SK-N-SH (cell line): ENCODE data around the gene RAPGEF1. TPM values are rescaled to one million over a fixed set of nuclear protein-coding genes. Genes with fewer than 3 reads are reported as not detected.

ENCODE experiments used
- CTCF ChIA-PET: fragments of 300-600, 350-600 bp; formaldehyde crosslinking; extraction: SDS; loops from one replicate; lab custom pipeline; 2021; lab: Yijun Ruan, JAX
- POLR2A ChIA-PET: fragments of 350-600 bp; sonication (Branson Sonifier 250); formaldehyde crosslinking; extraction: SDS; loops from one replicate; lab custom pipeline; 2020; ENCODE audit warnings: antibody characterized with exemption, inconsistent platforms; lab: Yijun Ruan, JAX
- DNase-seq: peaks from one replicate; pipeline ENCODE4 v3.0.0; 2012
- H2AFZ ChIP-seq: fragments of 200-600 bp; sonication (generic); 2 replicates; pipeline ENCODE4 v1.8.1; 2016; ENCODE audit warnings: antibody characterized with exemption, mild to moderate bottlenecking, low read depth
- H3F3A ChIP-seq: fragments of 200-600 bp; sonication (generic); replicated peaks from 2 replicates; pipeline ENCODE3; 2016; ENCODE audit warnings: antibody characterized with exemption, mild to moderate bottlenecking; ENCODE audit not compliant: insufficient read depth
- H3K27ac ChIP-seq, 2 experiments: fragments of 200-500 bp in 1 of 2; fragments of 200-600 bp in 1 of 2; sonication (Bioruptor generic) in 1 of 2; sonication (generic), shearing (Covaris generic) in 1 of 2; 2 replicates each; pipeline versions ENCODE4 v1.5.1 to v1.6.1; 2014 to 2016; ENCODE audit warnings: low read depth in 2 of 2, inconsistent platforms in 1 of 2, low read length in 1 of 2, mild to moderate bottlenecking in 1 of 2, mixed read lengths in 1 of 2
- H3K27me3 ChIP-seq: fragments of 200-600 bp; sonication (generic), shearing (Covaris generic); 2 replicates; pipeline ENCODE4 v1.6.1; 2016; ENCODE audit warnings: mixed run types; ENCODE audit not compliant: insufficient read depth
- H3K36me3 ChIP-seq, 2 experiments: fragments of 200-500 bp in 1 of 2; fragments of 200-600 bp in 1 of 2; sonication (Bioruptor generic) in 1 of 2; sonication (generic) in 1 of 2; replicated peaks in 1 of 2; 2 replicates each; pipeline versions ENCODE3 to v1.5.1; 2014 to 2016; ENCODE audit warnings: low read length in 1 of 2, mild to moderate bottlenecking in 1 of 2; ENCODE audit not compliant: insufficient read depth in 2 of 2, control insufficient read depth in 1 of 2
- H3K4me1 ChIP-seq, 2 experiments: fragments of 200-500 bp in 1 of 2; fragments of 200-600 bp in 1 of 2; sonication (Bioruptor generic) in 1 of 2; sonication (generic), shearing (Covaris generic) in 1 of 2; 2 replicates each; pipeline versions ENCODE4 v1.5.1 to v1.6.1; 2014 to 2016; ENCODE audit warnings: low read depth in 1 of 2, low read length in 1 of 2, mixed run types in 1 of 2; ENCODE audit not compliant: insufficient read depth in 2 of 2, control insufficient read depth in 1 of 2
- H3K4me2 ChIP-seq: fragments of 200-600 bp; sonication (generic), shearing (Covaris generic); 2 replicates; pipeline ENCODE4 v1.6.1; 2017; ENCODE audit warnings: mixed run types
- H3K4me3 ChIP-seq, 2 experiments: fragments of 200-500 bp in 1 of 2; fragments of 200-600 bp in 1 of 2; sonication (Bioruptor generic) in 1 of 2; sonication (generic), shearing (Covaris generic) in 1 of 2; 2 replicates each; pipeline versions ENCODE4 v1.5.1 to v1.8.1; 2014 to 2016; ENCODE audit warnings: low read depth in 2 of 2, inconsistent platforms in 1 of 2, low read length in 1 of 2, mild to moderate bottlenecking in 1 of 2, mixed read lengths in 1 of 2, moderate library complexity in 1 of 2
- H3K79me2 ChIP-seq: fragments of 200-600 bp; sonication (generic); 2 replicates; pipeline ENCODE4 v1.8.1; 2017; ENCODE audit warnings: mild to moderate bottlenecking; ENCODE audit not compliant: insufficient read depth
- H3K9ac ChIP-seq: fragments of 200-600 bp; sonication (generic); 2 replicates; pipeline ENCODE4 v1.6.1; 2017; ENCODE audit warnings: mixed run types
- H3K9me2 ChIP-seq: fragments of 200-600 bp; sonication (generic); 2 replicates; pipeline ENCODE4 v1.6.1; 2017; ENCODE audit warnings: mixed run types
- H3K9me3 ChIP-seq: fragments of 200-600 bp; sonication (generic); 2 replicates; pipeline ENCODE4 v1.6.1; 2017; ENCODE audit warnings: mixed run types, mild to moderate bottlenecking, moderate library complexity
- H4K20me1 ChIP-seq: fragments of 200-600 bp; sonication (generic); 2 replicates; pipeline ENCODE4 v1.6.1; 2017; ENCODE audit warnings: mild to moderate bottlenecking, mixed run types; ENCODE audit not compliant: insufficient read depth
- CHD2 ChIP-seq: fragments of 150-350 bp; IDR thresholded peaks from 2 replicates; pipeline ENCODE4 v1.6.1; 2018; ENCODE audit warnings: low read length; ENCODE audit not compliant: partially characterized antibody
- ELF1 ChIP-seq: IDR thresholded peaks from 2 replicates; pipeline ENCODE4 v1.4.0; 2012
- EP300 ChIP-seq, 2 experiments: IDR thresholded peaks; 2 replicates each; pipeline versions ENCODE4 v1.4.0 to v1.6.1; 2012; ENCODE audit warnings: borderline replicate concordance in 1 of 2, low read depth in 1 of 2, low read length in 1 of 2
- FOSL2 ChIP-seq: IDR thresholded peaks from 2 replicates; pipeline ENCODE4 v1.4.0; 2012; ENCODE audit warnings: low read depth, mild to moderate bottlenecking, moderate library complexity, borderline replicate concordance
- FOXM1 ChIP-seq: IDR thresholded peaks from 2 replicates; pipeline ENCODE4 v1.4.0; 2012; ENCODE audit warnings: low read depth, mild to moderate bottlenecking
- GABPA ChIP-seq: IDR thresholded peaks from 2 replicates; pipeline ENCODE4 v1.4.0; 2012; ENCODE audit warnings: low read depth, mild to moderate bottlenecking
- GATA2 ChIP-seq: sonication (generic); formaldehyde crosslinking; IDR thresholded peaks from 2 replicates; pipeline ENCODE4 v1.5.0; 2020; ENCODE audit warnings: mild to moderate bottlenecking, missing genetic modification reagents
- IRF3 ChIP-seq: fragments of 150-350 bp; IDR thresholded peaks from 2 replicates; pipeline ENCODE4 v1.6.1; 2016; ENCODE audit warnings: mild to moderate bottlenecking, low read depth, low read length
- JUND ChIP-seq: IDR thresholded peaks from 2 replicates; pipeline ENCODE4 v1.4.0; 2012
- MAX ChIP-seq: IDR thresholded peaks from 2 replicates; pipeline ENCODE4 v1.4.0; 2012; ENCODE audit warnings: low read depth
- MEF2A ChIP-seq: IDR thresholded peaks from 2 replicates; pipeline ENCODE4 v1.4.0; 2012; ENCODE audit warnings: low read depth, borderline replicate concordance
- MXI1 ChIP-seq: IDR thresholded peaks from 2 replicates; pipeline ENCODE4 v1.6.1; 2012; ENCODE audit warnings: mild to moderate bottlenecking, low read depth, low read length, improper control_type of control experiment
- NFIC ChIP-seq: IDR thresholded peaks from 2 replicates; pipeline ENCODE4 v1.4.0; 2012; ENCODE audit warnings: borderline replicate concordance
- POLR2AphosphoS5 ChIP-seq: IDR thresholded peaks from 2 replicates; pipeline ENCODE4 v1.6.1; 2012; ENCODE audit warnings: low read depth, low read length
- RAD21 ChIP-seq: IDR thresholded peaks from 2 replicates; pipeline ENCODE4 v1.6.1; 2012; ENCODE audit warnings: mild to moderate bottlenecking, low read length
- REST ChIP-seq: IDR thresholded peaks from 2 replicates; pipeline ENCODE4 v1.6.1; 2012; ENCODE audit warnings: mild to moderate bottlenecking, low read depth, low read length, moderate library complexity
- SMC3 ChIP-seq: IDR thresholded peaks from 2 replicates; pipeline ENCODE4 v1.6.1; 2012; ENCODE audit warnings: low read depth, low read length, improper control_type of control experiment
- TAF1 ChIP-seq: IDR thresholded peaks from 2 replicates; pipeline ENCODE4 v1.6.1; 2012; ENCODE audit warnings: low read depth, mild to moderate bottlenecking, low read length, moderate library complexity, borderline replicate concordance
- TCF12 ChIP-seq: IDR thresholded peaks from 2 replicates; pipeline ENCODE4 v1.4.0; 2012
- TEAD4 ChIP-seq: IDR thresholded peaks from 2 replicates; pipeline ENCODE4 v1.4.0; 2012; ENCODE audit warnings: mild to moderate bottlenecking, borderline replicate concordance; ENCODE audit not compliant: insufficient read depth
- USF1 ChIP-seq: IDR thresholded peaks from 2 replicates; pipeline ENCODE4 v1.4.0; 2012; ENCODE audit warnings: low read depth, borderline replicate concordance
- ZBTB33 ChIP-seq: IDR thresholded peaks from 2 replicates; pipeline ENCODE4 v1.4.0; 2012; ENCODE audit warnings: low read depth, borderline replicate concordance
- WGBS: methylation state at CpG from one replicate; pipeline ENCODE4 v1.1.6; 2017; ENCODE audit warnings: low lambda C conversion rate; 5-methylcytosine and 5-hydroxymethylcytosine counted together
- polyA plus RNA-seq, 3 experiments: library from polyadenylated mRNA; depleted of rRNA; stranded (reverse); fragments of >200 nt; gene quantifications; 2 replicates each; pipeline ENCODE4 v1.2.3, GENCODE V29; 2012
- TF ChIP-seq, protein P1 (sequence below): fragments of 150-350 bp; IDR thresholded peaks from 2 replicates; pipeline ENCODE4 v1.6.1; 2017; ENCODE audit warnings: antibody characterized with exemption, low read length, low read depth, borderline replicate concordance
- TF ChIP-seq, protein P2 (sequence below): IDR thresholded peaks from 2 replicates; pipeline ENCODE4; 2012

Gene RAPGEF1
- polyA plus RNA-seq, 1 of the 3 experiments (the other 2 are of a cell fraction): 26.2 TPM

- Histone ChIP-seq H3K27ac (peak overlapping the region; percentile 63 to 95), H3K4me1 (peaks cover 32 to 44% of the 10 kb centered on the region in 2 experiments), H3K27me3 (no peaks in the 10 kb centered on the region), H3K4me3 (peak overlapping the region in 1 of 2 experiments; percentile 49; a peak in 2 of 4 replicates), H3F3A (peaks cover 14% of the 10 kb centered on the region), H2AFZ (no peak overlapping the region; the same call in 1 of the 2 replicates), H3K36me3 (no peaks in the 10 kb centered on the region), H3K4me2 (peak overlapping the region; percentile 75), H3K9ac (peak overlapping the region; percentile 61), H4K20me1 (peaks cover 44% of the 10 kb centered on the region), H3K9me2 (no peaks in the 10 kb centered on the region), H3K79me2 (peaks cover 87% of the 10 kb centered on the region), H3K9me3 (no peaks in the 10 kb centered on the region)
- peak; percentile 70 for DNase-seq
- ChIA-PET CTCF (interaction anchor here (0.8 to 3.4 kb wide), 2 partner anchors 384 to 526 kb away, joined by 3 to 8 read pairs; no protein-coding TSS in a partner anchor), POLR2A (no interaction called here)
- WGBS: 12% methylated on average over 14 of the region's 16 CpGs
- TF ChIP-seq MXI1 (0 out of 2 replicates have a peak, but pooled peaks have one; percentile 22), EP300 (IDR thresholded peaks at IDR 0.05; ENCODE audit: borderline replicate concordance in 1 of 2, low read depth in 1 of 2, low read length in 1 of 2) (peak in 1 of 2 experiments; percentile 38; a peak in 1 of 4 replicates), POLR2AphosphoS5 (no peak), TEAD4 (peak; percentile 48; the same call in 1 of the 2 replicates), FOSL2 (peak; percentile 77; the same call in 1 of the 2 replicates), REST (no peak), MEF2A (peak; percentile 25; the same call in 1 of the 2 replicates), MAX (peak; percentile 51; the same call in 1 of the 2 replicates), IRF3 (no peak), ZBTB33 (no peak), USF1 (no peak), TCF12 (peak; percentile 87), ELF1 (no peak), GABPA (no peak), NFIC (peak; percentile 70), RAD21 (no peak), JUND (peak; percentile 66), TAF1 (no peak; the same call in 1 of the 2 replicates), GATA2 (CRISPR knock-in tag) (peak; percentile 48; the same call in 1 of the 2 replicates), FOXM1 (no peak), CHD2 (no peak), SMC3 (no peak)
- TF ChIP-seq, protein P1, sequence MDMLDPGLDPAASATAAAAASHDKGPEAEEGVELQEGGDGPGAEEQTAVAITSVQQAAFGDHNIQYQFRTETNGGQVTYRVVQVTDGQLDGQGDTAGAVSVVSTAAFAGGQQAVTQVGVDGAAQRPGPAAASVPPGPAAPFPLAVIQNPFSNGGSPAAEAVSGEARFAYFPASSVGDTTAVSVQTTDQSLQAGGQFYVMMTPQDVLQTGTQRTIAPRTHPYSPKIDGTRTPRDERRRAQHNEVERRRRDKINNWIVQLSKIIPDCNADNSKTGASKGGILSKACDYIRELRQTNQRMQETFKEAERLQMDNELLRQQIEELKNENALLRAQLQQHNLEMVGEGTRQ: no peak
- TF ChIP-seq, protein P2, sequence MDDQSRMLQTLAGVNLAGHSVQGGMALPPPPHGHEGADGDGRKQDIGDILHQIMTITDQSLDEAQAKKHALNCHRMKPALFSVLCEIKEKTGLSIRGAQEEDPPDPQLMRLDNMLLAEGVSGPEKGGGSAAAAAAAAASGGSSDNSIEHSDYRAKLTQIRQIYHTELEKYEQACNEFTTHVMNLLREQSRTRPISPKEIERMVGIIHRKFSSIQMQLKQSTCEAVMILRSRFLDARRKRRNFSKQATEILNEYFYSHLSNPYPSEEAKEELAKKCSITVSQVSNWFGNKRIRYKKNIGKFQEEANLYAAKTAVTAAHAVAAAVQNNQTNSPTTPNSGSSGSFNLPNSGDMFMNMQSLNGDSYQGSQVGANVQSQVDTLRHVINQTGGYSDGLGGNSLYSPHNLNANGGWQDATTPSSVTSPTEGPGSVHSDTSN: peak; percentile 46; the same call in 1 of the 2 replicates
Observed at GRCh38 chr9:131733541-131734061, 6.3 kb downstream of the RAPGEF1 start.
